ENCODE data around the gene MARK2.

DNA sequence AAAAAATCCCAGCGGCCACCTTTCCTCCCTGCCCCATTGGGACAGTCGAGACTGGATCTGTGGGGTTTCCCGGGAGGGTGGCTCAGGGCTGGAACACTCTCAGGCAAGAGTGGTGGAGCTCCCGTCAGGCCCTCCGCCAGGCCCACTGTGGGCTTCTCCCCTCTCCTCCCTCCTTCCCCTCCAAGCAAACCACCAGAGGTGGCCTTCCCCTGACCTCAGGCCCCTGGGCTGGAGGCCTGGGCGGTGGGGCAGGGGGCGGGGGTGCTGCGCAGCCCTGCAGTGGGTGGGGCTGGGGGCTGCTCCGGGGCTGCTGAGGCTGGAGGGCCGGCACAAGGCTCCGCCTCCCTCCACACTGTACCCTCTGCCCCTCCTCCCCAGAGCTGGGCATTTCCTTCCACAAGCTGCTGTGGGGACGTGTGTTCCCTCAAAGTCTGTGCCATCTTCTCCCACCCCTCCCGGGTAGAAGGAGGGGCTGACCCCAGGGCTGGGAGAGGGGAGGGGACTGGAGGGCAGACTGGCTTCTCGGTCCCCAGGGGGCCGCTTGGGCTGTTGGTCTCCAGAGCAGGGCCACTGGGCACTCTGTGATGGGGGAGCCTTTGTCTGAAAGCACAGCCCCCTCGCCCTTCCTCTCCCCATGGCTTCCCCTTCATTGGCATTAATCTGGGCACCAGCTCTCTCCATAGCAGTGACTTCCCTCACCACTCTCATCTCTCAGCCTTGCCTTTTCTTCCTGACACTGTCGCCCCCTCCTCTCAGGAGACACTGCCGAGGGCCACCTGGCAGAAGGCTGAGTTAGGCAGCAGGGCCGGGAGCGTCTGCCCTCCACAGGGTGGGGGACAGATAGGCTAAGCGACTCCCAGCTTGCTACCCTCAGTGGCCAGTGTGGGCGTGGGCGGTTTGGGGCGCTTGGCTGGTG is 70.9 kb downstream of the MARK2 start:
- TF ChIP-seq YY1 (IDR thresholded peaks at IDR 0.05; ENCODE audit: insufficient read depth, insufficient read length), result no peak
- TF ChIP-seq ZNF274 (IDR thresholded peaks at IDR 0.05; ENCODE audit: low read depth, low read length), result no peak
- TF ChIP-seq SUZ12 (IDR thresholded peaks at IDR 0.05; ENCODE audit: extremely low read depth, insufficient read depth, insufficient read length), result no peak

Measured in NT2/D1 (cell line).